Measurements from ENCODE around the gene ZGPAT. TPM values are rescaled to one million over a fixed set of nuclear protein-coding genes. Genes with fewer than 3 reads are reported as not detected.

Gene ZGPAT
- total and polyA plus RNA-seq, 12 donors, result 11.8 to 44.7 (median 16.1) TPM

GRCh38 chr20:63685269-63686026, 22.4 kb upstream of the ZGPAT start:
- H3K4me1 ChIP-seq, result peaks cover 33 to 72% (median 61%) of the 10 kb centered on the region in 9 donors
- H3K36me3 ChIP-seq, result peaks cover 0 to 13% (median 0%) of the 10 kb centered on the region in 9 donors
- peak overlapping the region; percentile 79 to 96 (median 93) for H3K27ac ChIP-seq
- no peak for ATAC-seq
- WGBS, 2 donors, result 93% methylated on average over 21 of the region's 21 CpGs
- intact Hi-C loops (cut with DNase I), result loop anchor here in 1 of 10 donors (5.0 kb wide), 1 partner anchor 367 kb away; no protein-coding TSS in a partner anchor
- H3K27me3 ChIP-seq, result no peaks in the 10 kb centered on the region
- no peak for TF ChIP-seq CTCF (IDR thresholded peaks at IDR 0.05)
- DNase-seq, result no peak
- no peak overlapping the region for H3K4me3 ChIP-seq
- no peaks in the 10 kb centered on the region for H3K9me3 ChIP-seq

- DNase-seq, result no peak
- TF ChIP-seq CTCF (IDR thresholded peaks at IDR 0.05), result no peak
- H3K4me1 ChIP-seq, result peaks cover 33 to 72% (median 61%) of the 10 kb centered on the region in 9 donors
- H3K27me3 ChIP-seq, result no peaks in the 10 kb centered on the region
- no peak for ATAC-seq
- intact Hi-C loops (cut with DNase I), result loop anchor here in 1 of 10 donors (5.0 kb wide), 1 partner anchor 366 kb away; no protein-coding TSS in a partner anchor
- H3K36me3 ChIP-seq, result peaks cover 0 to 6% (median 0%) of the 10 kb centered on the region in 9 donors
- H3K9me3 ChIP-seq, result no peaks in the 10 kb centered on the region
- peak overlapping the region in 5 of 10 donors; percentile 8 to 25 (median 19) for H3K4me3 ChIP-seq
- peak overlapping the region; percentile 79 to 96 (median 93) for H3K27ac ChIP-seq
- WGBS, 2 donors, result 82 to 86% methylated on average over 24 of the region's 24 CpGs
Measured at GRCh38 chr20:63686094-63686491, 21.7 kb upstream of the ZGPAT start.

- peaks cover 30 to 68% (median 56%) of the 10 kb centered on the region in 9 donors for H3K4me1 ChIP-seq
- no peaks in the 10 kb centered on the region for H3K9me3 ChIP-seq
- WGBS, 2 donors, result 33 to 38% methylated on average over 45 of the region's 45 CpGs
- H3K27ac ChIP-seq, result peak overlapping the region; percentile 79 to 96 (median 93)
- no peak for TF ChIP-seq CTCF (IDR thresholded peaks at IDR 0.05)
- peaks cover 0 to 5% (median 0%) of the 10 kb centered on the region in 9 donors for H3K36me3 ChIP-seq
- H3K4me3 ChIP-seq, result peak overlapping the region in 5 of 10 donors; percentile 8 to 25 (median 19)
- peak; percentile 77 to 89 for DNase-seq
- H3K27me3 ChIP-seq, result no peaks in the 10 kb centered on the region
- intact Hi-C loops (cut with DNase I), result loop anchor here in 1 of 10 donors (5.0 kb wide), 1 partner anchor 366 kb away; no protein-coding TSS in a partner anchor
- peak; percentile 69 to 83 (median 76) for ATAC-seq
Measured at GRCh38 chr20:63686492-63687321, 21.1 kb upstream of the ZGPAT start.
